K562 (cell line): ENCODE data around the gene PDCD5. TPM values are rescaled to one million over a fixed set of nuclear protein-coding genes. Genes with fewer than 3 reads are reported as not detected.

Experiments
- ATAC-seq: fragments of 200-7000 bp; cut with Tn5 transposase; 3 replicates; pipeline ENCODE4 v1.9.1; 2020; ENCODE audit warnings: moderate library complexity
- BruUV-seq: library from RNA; stranded (reverse); fragments of 400-500 nt; replicated peaks from 2 replicates; lab custom pipeline; 2021; lab: Mats Ljungman, UMichigan
- CTCF ChIA-PET: fragments of 300-600 bp; formaldehyde crosslinking; extraction: SDS; loops from one replicate; lab custom pipeline; 2021; ENCODE audit warnings: low intra/inter-chr PET ratio; lab: Yijun Ruan, JAX
- POLR2A ChIA-PET: fragments of 300-600, 350-650 bp; sonication (Branson Sonifier 250); formaldehyde crosslinking; extraction: SDS; loops from one replicate; lab custom pipeline; 2021; ENCODE audit warnings: antibody characterized with exemption, inconsistent platforms; lab: Yijun Ruan, JAX
- DNase-seq, 4 experiments: peaks; one replicate each; pipeline versions ENCODE4 v3.0.0 to v3.0.0-alpha.2; 2011 to 2018; ENCODE audit warnings: low spot score in 3 of 4, mixed read lengths in 3 of 4; ENCODE audit errors: extremely low read depth in 1 of 4
- FAIRE-seq: peaks from 2 replicates; lab custom pipeline; 2011; peaks lifted over from hg19 to GRCh38; lab: Jason Lieb, UNC
- H2AFZ ChIP-seq: 2 replicates; pipeline ENCODE4 v1.6.0; 2011; ENCODE audit warnings: low read depth, low read length, control low read depth, inconsistent platforms
- H3K27ac ChIP-seq: fragments of 200-600 bp; 3 replicates; pipeline ENCODE4 v1.8.0; 2011; ENCODE audit warnings: low read depth, mild to moderate bottlenecking, control low read depth, inconsistent platforms, low read length, moderate library complexity, mixed read lengths; ENCODE audit errors: extremely low read depth
- H3K27me3 ChIP-seq, 2 experiments: fragments of 300-600 bp in 1 of 2; 2 replicates in 1 of 2; 3 replicates in 1 of 2; pipeline versions ENCODE4 v1.6.0 to v1.8.0; 2011; ENCODE audit warnings: inconsistent platforms in 2 of 2, low read length in 2 of 2, mild to moderate bottlenecking in 1 of 2, mixed read lengths in 1 of 2, moderate library complexity in 1 of 2; ENCODE audit not compliant: control insufficient read depth in 2 of 2, insufficient read depth in 2 of 2
- H3K36me3 ChIP-seq: fragments of 300-600 bp; 3 replicates; pipeline ENCODE4 v1.8.0; 2011; ENCODE audit warnings: mild to moderate bottlenecking, low read length, inconsistent platforms; ENCODE audit not compliant: control insufficient read depth, insufficient read depth
- H3K4me1 ChIP-seq, 2 experiments: fragments of 200-600 bp in 1 of 2; replicated peaks in 1 of 2; 2 replicates in 1 of 2; 3 replicates in 1 of 2; pipeline versions ENCODE4 v1.5.1 to v1.8.0; 2011; ENCODE audit warnings: inconsistent platforms in 2 of 2, low read length in 2 of 2, mild to moderate bottlenecking in 1 of 2, mixed read lengths in 1 of 2, moderate library complexity in 1 of 2; ENCODE audit not compliant: control insufficient read depth in 2 of 2, insufficient read depth in 2 of 2
- H3K4me2 ChIP-seq: 2 replicates; pipeline ENCODE4 v1.6.1; 2011; ENCODE audit warnings: low read length, control low read depth, inconsistent platforms, mixed read lengths; ENCODE audit not compliant: insufficient read depth
- H3K4me3 ChIP-seq: fragments of 200-600 bp; sonication (generic), shearing (Covaris generic); 2 replicates; pipeline ENCODE4 v1.5.1; 2016; ENCODE audit warnings: control low read depth, inconsistent platforms
- H3K79me2 ChIP-seq: fragments of 200-600 bp; 3 replicates; pipeline ENCODE4 v1.8.0; 2011; ENCODE audit warnings: low read length, inconsistent platforms; ENCODE audit not compliant: control insufficient read depth, insufficient read depth
- H3K9ac ChIP-seq, 2 experiments: 2 replicates each; pipeline versions ENCODE4 v1.6.0 to v1.6.1; 2011; ENCODE audit warnings: low read depth in 2 of 2, low read length in 2 of 2, control low read depth in 1 of 2, inconsistent platforms in 1 of 2, mild to moderate bottlenecking in 1 of 2, mixed read lengths in 1 of 2; ENCODE audit not compliant: insufficient read depth in 1 of 2
- H3K9me1 ChIP-seq: one replicate; pipeline ENCODE4 v1.6.0; 2011; ENCODE audit warnings: inconsistent platforms, mild to moderate bottlenecking, low read length, moderate library complexity; ENCODE audit not compliant: control insufficient read depth, insufficient read depth
- H3K9me3 ChIP-seq: replicated peaks from 2 replicates; pipeline ENCODE4 v1.5.1; 2011; ENCODE audit warnings: low read depth, low read length, inconsistent platforms; ENCODE audit not compliant: control insufficient read depth, insufficient read depth
- H4K20me1 ChIP-seq: replicated peaks from 2 replicates; pipeline ENCODE4 v1.6.1; 2011; ENCODE audit warnings: low read length, inconsistent platforms, mixed read lengths; ENCODE audit not compliant: control insufficient read depth, insufficient read depth
- BMI1 ChIP-seq: fragments of 150-350 bp; IDR thresholded peaks from 2 replicates; pipeline ENCODE4 v1.6.1; 2014; ENCODE audit warnings: low read length
- BRF2 ChIP-seq: IDR thresholded peaks from 3 replicates; pipeline ENCODE4 v1.6.1; 2011; ENCODE audit warnings: borderline replicate concordance, mild to moderate bottlenecking; ENCODE audit not compliant: insufficient read length, insufficient read depth
- ETV1 ChIP-seq: fragments of 450-650 bp; conservative IDR thresholded peaks from 2 replicates; pipeline ENCODE4 v1.6.1; 2016; ENCODE audit warnings: missing genetic modification characterization, control low read depth, low read depth, missing compliant biosample characterization
- ID3 ChIP-seq, 2 experiments: fragments of 250-450 bp in 1 of 2; fragments of 450-650 bp in 1 of 2; sonication (Bioruptor Pico) in 1 of 2; IDR thresholded peaks; 2 replicates each; pipeline versions ENCODE4 v1.6.1 to v1.8.0; 2016 to 2021; ENCODE audit warnings: mild to moderate bottlenecking in 2 of 2, moderate library complexity in 2 of 2, missing compliant biosample characterization in 1 of 2, missing genetic modification characterization in 1 of 2
- KLF6 ChIP-seq: fragments of 250-450 bp; sonication (Bioruptor Pico); IDR thresholded peaks from 2 replicates; pipeline ENCODE4 v1.4.0; 2020; ENCODE audit warnings: mild to moderate bottlenecking, moderate library complexity, borderline replicate concordance
- MEF2A ChIP-seq: IDR thresholded peaks from 2 replicates; pipeline ENCODE4 v1.6.1; 2011; ENCODE audit warnings: low read depth, mild to moderate bottlenecking, low read length, moderate library complexity; ENCODE audit not compliant: control insufficient read depth
- NFIX ChIP-seq: fragments of 250-450 bp; sonication (Bioruptor Pico); IDR thresholded peaks from 2 replicates; pipeline ENCODE4 v1.4.0; 2020; ENCODE audit warnings: low read depth, mild to moderate bottlenecking, moderate library complexity
- NR2F6 ChIP-seq: fragments of 450-650 bp; formaldehyde crosslinking; IDR thresholded peaks from 2 replicates; pipeline ENCODE4 v1.4.0; 2020; ENCODE audit warnings: mild to moderate bottlenecking
- OTX1 ChIP-seq: fragments of 450-650 bp; formaldehyde crosslinking; IDR thresholded peaks from 2 replicates; pipeline ENCODE4 v1.4.0; 2022; ENCODE audit warnings: mild to moderate bottlenecking
- POLR2AphosphoS2 ChIP-seq: IDR thresholded peaks from 2 replicates; pipeline ENCODE4 v1.6.1; 2012; ENCODE audit warnings: low read length, improper control_type of control experiment
- SMARCB1 ChIP-seq: IDR thresholded peaks from 2 replicates; pipeline ENCODE4 v1.6.1; 2011; ENCODE audit warnings: improper control_type of control experiment, low read depth; ENCODE audit not compliant: insufficient read length
- SNAPC5 ChIP-seq: fragments of 250-450 bp; sonication (Bioruptor Pico); IDR thresholded peaks from 2 replicates; pipeline ENCODE4 v1.8.0; 2021; ENCODE audit warnings: moderate library complexity, mild to moderate bottlenecking, inconsistent platforms
- SPI1 ChIP-seq: IDR thresholded peaks from 2 replicates; pipeline ENCODE4 v1.6.1; 2011; ENCODE audit warnings: low read depth, low read length, control low read depth, borderline replicate concordance
- ZEB2 ChIP-seq: fragments of 450-650 bp; IDR thresholded peaks from 2 replicates; pipeline ENCODE4 v1.6.1; 2016
- ZNF133 ChIP-seq: fragments of 250-450 bp; sonication (Bioruptor Pico); IDR thresholded peaks from 2 replicates; pipeline ENCODE4 v1.4.0; 2020; ENCODE audit warnings: mild to moderate bottlenecking
- ZNF696 ChIP-seq: fragments of 250-450 bp; sonication (Bioruptor Pico); conservative IDR thresholded peaks from 2 replicates; pipeline ENCODE4 v1.4.0; 2020; ENCODE audit warnings: mild to moderate bottlenecking, moderate library complexity
- WGBS: fragments of 100-300 bp; shearing (Covaris generic); methylation state at CpG from one replicate; pipeline ENCODE4 v1.1.6; 2016; ENCODE audit warnings: low coverage, mixed read lengths; ENCODE audit not compliant: insufficient coverage; ENCODE audit errors: missing lambda C conversion rate; 5-methylcytosine and 5-hydroxymethylcytosine counted together
- in situ Hi-C: fragments of 300-500 bp; cut with MboI; formaldehyde crosslinking; loops from 4 replicates; pipeline ENCODE4 v1.15.0; 2018; ENCODE audit warnings: inconsistent platforms, mixed read lengths
- intact Hi-C: fragments of 100-400 bp; cut with micrococcal nuclease; formaldehyde crosslinking; loops from 2 replicates; pipeline ENCODE4 v1.14.2; 2022
- polyA plus RNA-seq, 8 experiments: library from polyadenylated mRNA; depleted of rRNA in 4 of 8; stranded (reverse) in 5 of 8; unstranded in 3 of 8; fragments of >200 nt; fragmentation: Nextera tagmentation in 2 of 8; fragmentation: Illumina TruSeq in 1 of 8; extraction: Ambion mirVana in 2 of 8; extraction: Trizol in 1 of 8; gene quantifications; 2 replicates each; pipeline versions ENCODE4 v1.2.1 to v1.2.3, GENCODE V29; 2011 to 2014; ENCODE audit warnings: inconsistent platforms in 1 of 8, missing spikeins in 1 of 8
- total RNA-seq, 7 experiments: library from RNA; depleted of rRNA in 6 of 7; stranded (reverse); fragments of >200 nt in 6 of 7; fragmentation: Illumina TruSeq in 2 of 7; extraction: Trizol in 2 of 7; gene quantifications; 2 replicates each; pipeline versions ENCODE4 v1.2.1 to v1.2.3, GENCODE V29; 2011 to 2021; ENCODE audit warnings: low replicate concordance in 1 of 7

Gene PDCD5
- total and polyA plus RNA-seq, 9 of the 15 experiments (the other 6 are each of a cell fraction or from before 2014, with no cell fraction given) = 122 to 322 (median 269) TPM

- no peak overlapping the region for H3K4me3 ChIP-seq
- no peaks in the 10 kb centered on the region for H3K9me3 ChIP-seq
- H2AFZ ChIP-seq = no peak overlapping the region
- no peaks in the 10 kb centered on the region; a peak in 1 of 5 replicates for H3K4me1 ChIP-seq
- no peak overlapping the region for H3K9ac ChIP-seq
- ATAC-seq (no peak), FAIRE-seq (no peak), DNase-seq (no peak)
- ChIA-PET POLR2A (interaction anchor here (0.6 kb wide), 1 partner anchor 77 kb away, joined by 3 read pairs; no protein-coding TSS in a partner anchor), CTCF (no interaction called here)
- H3K27ac ChIP-seq = no peak overlapping the region
- H3K27me3 ChIP-seq = peaks cover 33 to 44% of the 10 kb centered on the region in 2 experiments
- intact Hi-C loops (loop anchor here (10.0 kb wide), 1 partner anchor 102 kb away; no protein-coding TSS in a partner anchor), in situ Hi-C loops (loop anchor here (5.0 to 10.0 kb wide), 2 partner anchors 279 to 1902 kb away; no protein-coding TSS in a partner anchor)
- H4K20me1 ChIP-seq = 0 out of 2 replicates have a peak, but pooled peaks cover 6% of the 10 kb centered on the region
- 2% methylated on average over 5 of the region's 5 CpGs for WGBS
- H3K4me2 ChIP-seq = no peak overlapping the region
- BruUV-seq = no TSS peak
- H3K36me3 ChIP-seq = no peaks in the 10 kb centered on the region
- no peaks in the 10 kb centered on the region for H3K9me1 ChIP-seq
- no peaks in the 10 kb centered on the region for H3K79me2 ChIP-seq
- TF ChIP-seq MEF2A = no peak
- TF ChIP-seq POLR2AphosphoS2 = no peak
- no peak for TF ChIP-seq OTX1 (CRISPR knock-in tag)
- no peak for TF ChIP-seq BRF2
- TF ChIP-seq BMI1 = no peak
- TF ChIP-seq KLF6 (CRISPR knock-in tag) = no peak
- no peak for TF ChIP-seq ZEB2
- no peak for TF ChIP-seq ZNF133
- no peak for TF ChIP-seq SMARCB1
- no peak for TF ChIP-seq SPI1
- TF ChIP-seq NR2F6 (CRISPR knock-in tag) = no peak
- TF ChIP-seq ETV1 (tag) = no peak
- no peak for TF ChIP-seq SNAPC5 (CRISPR knock-in tag)
- TF ChIP-seq ID3 (CRISPR knock-in tag; IDR thresholded peaks at IDR 0.05) = no peak
- no peak for TF ChIP-seq ID3 (tag; IDR thresholded peaks at IDR 0.05)
- TF ChIP-seq ZNF696 (CRISPR knock-in tag) = no peak
- no peak for TF ChIP-seq NFIX (CRISPR knock-in tag)
Measured at GRCh38 chr19:32566246-32566830, 14.7 kb upstream of the PDCD5 start.
